NCI-H128 (cell line): ENCODE data around the gene PDRG1.
"Not testable (repeated sequence)": the region's sequence is repeated elsewhere in the genome, so short reads cannot be mapped to it uniquely, and the experiment has no call there.

Experiments
- DNase-seq: peaks from one replicate; lab custom pipeline; 2025; ENCODE audit not compliant: unreplicated experiment; lab: John Stamatoyannopoulos, UW

The PDRG1 gene

GRCh38 chr20:31929631-31930030, 22.2 kb downstream of the PDRG1 start:
- DNase-seq: not testable (repeated sequence)

GRCh38 chr20:31927627-31928159, 24.2 kb downstream of the PDRG1 start:
- DNase-seq: no peak

- DNase-seq: no peak
Measured at GRCh38 chr20:31926493-31926892, 25.4 kb downstream of the PDRG1 start.

- no peak for DNase-seq
Measured at GRCh38 chr20:31925631-31926030, 26.2 kb downstream of the PDRG1 start.

GRCh38 chr20:31924561-31924960, 27.3 kb downstream of the PDRG1 start:
- no peak for DNase-seq

GRCh38 chr20:31923388-31924331, 28.2 kb downstream of the PDRG1 start:
- DNase-seq: no peak

GRCh38 chr20:31922588-31922987, 29.3 kb downstream of the PDRG1 start:
- no peak for DNase-seq

- no peak for DNase-seq
Measured at GRCh38 chr20:31922181-31922580, 29.7 kb downstream of the PDRG1 start.

GRCh38 chr20:31921480-31921879, 30.4 kb downstream of the PDRG1 start:
- not testable (repeated sequence) for DNase-seq

- DNase-seq: no peak
Measured at GRCh38 chr20:31920275-31920855, 31.5 kb downstream of the PDRG1 start.

GRCh38 chr20:31919410-31920155, 32.3 kb downstream of the PDRG1 start:
- DNase-seq: no peak

GRCh38 chr20:31918466-31919105, 33.3 kb downstream of the PDRG1 start:
- DNase-seq: no peak

GRCh38 chr20:31917962-31918412, 33.9 kb downstream of the PDRG1 start:
- DNase-seq: not testable (repeated sequence)

- DNase-seq: no peak
Measured at GRCh38 chr20:31916708-31917107, 35.1 kb downstream of the PDRG1 start.

- no peak for DNase-seq
Measured at GRCh38 chr20:31915491-31916280, 36.2 kb downstream of the PDRG1 start.

GRCh38 chr20:31914170-31914569, 37.7 kb downstream of the PDRG1 start:
- no peak for DNase-seq

GRCh38 chr20:31913431-31914157, 38.3 kb downstream of the PDRG1 start:
- no peak for DNase-seq

- no peak for DNase-seq
Measured at GRCh38 chr20:31910071-31910803, 41.6 kb downstream of the PDRG1 start.
